Cardiac fibroblast (primary cell): ENCODE data around the gene BCO1.

Experiments used
- DNase-seq, 2 donors: peaks; one replicate each; pipeline versions ENCODE4 v3.0.0 to v3.0.0-alpha.2; 2010; ENCODE audit warnings: low read depth in 2 of 2
- H3K4me3 ChIP-seq, 2 donors: replicated peaks in 1 of 2; 1 replicate in 1 of 2; 2 replicates in 1 of 2; pipeline ENCODE4 v1.5.1; 2011; ENCODE audit warnings: low read depth in 2 of 2, low read length in 2 of 2, mild to moderate bottlenecking in 2 of 2, moderate library complexity in 1 of 2
- TF ChIP-seq, protein P1 (sequence below): IDR thresholded peaks from one replicate; pipeline ENCODE4 v1.5.1; 2011; ENCODE audit warnings: low read depth, mild to moderate bottlenecking, low read length, inconsistent platforms

Gene BCO1

DNA sequence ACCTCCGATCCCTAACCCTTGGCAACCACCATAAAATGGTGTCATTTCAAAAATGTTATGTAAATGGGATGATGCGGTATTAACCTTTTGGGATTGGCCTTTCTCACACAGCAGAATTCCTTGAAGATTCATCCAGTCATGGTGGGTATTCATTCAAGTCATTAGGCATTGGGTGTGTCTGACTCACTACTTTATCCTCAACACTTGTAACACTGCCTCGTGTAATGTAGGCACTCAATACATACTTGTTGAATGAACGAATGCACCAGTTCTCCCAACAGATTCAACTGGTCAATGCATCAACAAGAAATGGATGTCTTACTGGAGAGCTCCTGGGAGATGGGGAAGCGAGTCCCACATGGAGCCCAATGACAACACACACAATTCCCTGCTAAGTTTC lies 54.4 kb downstream of the BCO1 start:
- no peak for DNase-seq

GRCh38 chr16:81293909-81294802 lies 55.7 kb downstream of the BCO1 start:
- no peak overlapping the region for H3K4me3 ChIP-seq
- TF ChIP-seq, protein P1, sequence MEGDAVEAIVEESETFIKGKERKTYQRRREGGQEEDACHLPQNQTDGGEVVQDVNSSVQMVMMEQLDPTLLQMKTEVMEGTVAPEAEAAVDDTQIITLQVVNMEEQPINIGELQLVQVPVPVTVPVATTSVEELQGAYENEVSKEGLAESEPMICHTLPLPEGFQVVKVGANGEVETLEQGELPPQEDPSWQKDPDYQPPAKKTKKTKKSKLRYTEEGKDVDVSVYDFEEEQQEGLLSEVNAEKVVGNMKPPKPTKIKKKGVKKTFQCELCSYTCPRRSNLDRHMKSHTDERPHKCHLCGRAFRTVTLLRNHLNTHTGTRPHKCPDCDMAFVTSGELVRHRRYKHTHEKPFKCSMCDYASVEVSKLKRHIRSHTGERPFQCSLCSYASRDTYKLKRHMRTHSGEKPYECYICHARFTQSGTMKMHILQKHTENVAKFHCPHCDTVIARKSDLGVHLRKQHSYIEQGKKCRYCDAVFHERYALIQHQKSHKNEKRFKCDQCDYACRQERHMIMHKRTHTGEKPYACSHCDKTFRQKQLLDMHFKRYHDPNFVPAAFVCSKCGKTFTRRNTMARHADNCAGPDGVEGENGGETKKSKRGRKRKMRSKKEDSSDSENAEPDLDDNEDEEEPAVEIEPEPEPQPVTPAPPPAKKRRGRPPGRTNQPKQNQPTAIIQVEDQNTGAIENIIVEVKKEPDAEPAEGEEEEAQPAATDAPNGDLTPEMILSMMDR = no peak

More for the DNA sequence above, 54.4 kb downstream of the BCO1 start:
- TF ChIP-seq, protein P1 = no peak
- H3K4me3 ChIP-seq = no peak overlapping the region

DNA sequence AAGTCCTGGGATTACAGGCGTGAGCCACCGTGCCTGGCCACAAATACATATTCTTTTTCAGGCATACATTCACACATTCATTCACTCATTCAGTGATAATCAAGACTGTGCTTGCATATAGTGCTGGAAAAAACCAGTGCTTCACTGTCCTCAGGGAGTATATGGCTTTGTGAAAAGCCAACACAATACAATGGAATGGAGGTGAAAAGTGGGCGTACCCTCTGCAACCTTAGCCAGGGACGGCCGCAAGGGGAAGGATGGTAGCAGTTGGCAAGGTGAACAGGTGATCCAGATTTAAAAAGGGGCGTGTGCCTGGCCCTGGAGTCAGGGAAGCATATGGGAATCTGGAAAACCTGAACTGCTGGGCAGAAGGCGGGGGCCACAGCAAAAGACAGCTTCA lies 58.1 kb downstream of the BCO1 start:
- H3K4me3 ChIP-seq = no peak overlapping the region
- TF ChIP-seq, protein P1 = no peak
- DNase-seq = no peak

More at GRCh38 chr16:81293909-81294802, 55.7 kb downstream of the BCO1 start:
- peak; percentile 40 to 54 for DNase-seq

- H3K4me3 ChIP-seq = no peak overlapping the region
- no peak for DNase-seq
- TF ChIP-seq, protein P1 = no peak
Observed at GRCh38 chr16:81307770-81308169, 69.3 kb downstream of the BCO1 start.

- TF ChIP-seq, protein P1 = no peak
- no peak overlapping the region for H3K4me3 ChIP-seq
- no peak for DNase-seq
Observed at GRCh38 chr16:81310045-81310644, 71.7 kb downstream of the BCO1 start.

DNA sequence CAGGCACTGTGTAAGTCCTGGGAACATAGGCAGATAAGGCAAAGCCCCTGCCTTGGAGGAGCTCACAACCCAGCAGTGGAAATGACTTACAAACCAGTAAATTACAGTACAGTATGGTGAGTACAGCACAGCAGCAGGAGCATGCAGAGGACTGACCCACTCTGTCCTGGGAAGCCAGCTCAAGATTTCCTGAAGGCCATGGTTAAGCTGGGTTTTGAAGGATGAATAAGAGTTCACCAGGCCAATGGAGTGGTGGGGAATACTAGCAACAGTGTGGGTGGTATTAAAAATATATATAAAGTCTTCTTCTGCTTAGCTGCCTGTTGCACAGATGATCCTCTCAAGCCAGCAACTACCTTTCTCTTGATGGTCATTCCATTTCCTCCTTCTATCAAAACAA lies 73.3 kb downstream of the BCO1 start:
- H3K4me3 ChIP-seq = no peak overlapping the region
- TF ChIP-seq, protein P1 = no peak

More for the DNA sequence above, 73.3 kb downstream of the BCO1 start:
- DNase-seq = no peak
